Endothelial cell of umbilical vein (primary cell): ENCODE measurements around the gene CLTB. TPM values are rescaled to one million over a fixed set of nuclear protein-coding genes. Genes with fewer than 3 reads are reported as not detected.

Experiments
- BruUV-seq: library from RNA; stranded (reverse); fragments of 400-500 nt; replicated peaks from 2 replicates; lab custom pipeline; 2021; lab: Mats Ljungman, UMichigan
- CTCF ChIA-PET: fragments of 300-600, 350-600 bp; sonication (Branson Sonifier 250); formaldehyde crosslinking; loops from one replicate; lab custom pipeline; 2021; ENCODE audit warnings: antibody characterized with exemption, inconsistent platforms; lab: Charles Lee
- POLR2A ChIA-PET: fragments of 300-600, 350-600 bp; sonication (Branson Sonifier 250); formaldehyde crosslinking; loops from one replicate; lab custom pipeline; 2021; ENCODE audit warnings: antibody characterized with exemption, inconsistent platforms; lab: Charles Lee
- DNase-seq: peaks from one replicate; pipeline ENCODE4 v3.0.0-alpha.2; 2011; ENCODE audit warnings: low read depth, low spot score
- FAIRE-seq: peaks from 2 replicates; lab custom pipeline; 2011; peaks lifted over from hg19 to GRCh38; lab: Jason Lieb, UNC
- H2AFZ ChIP-seq: 2 replicates; pipeline ENCODE4 v1.6.0; 2012; ENCODE audit warnings: low read depth, low read length, control low read depth, inconsistent platforms
- H3K27ac ChIP-seq: 2 replicates; pipeline ENCODE4 v1.5.1; 2011; ENCODE audit warnings: low read depth, mild to moderate bottlenecking, control low read depth, low read length, moderate library complexity; ENCODE audit not compliant: insufficient read depth
- H3K27me3 ChIP-seq, 2 experiments: 2 replicates each; pipeline versions ENCODE4 v1.6.0 to v1.6.1; 2011; ENCODE audit warnings: low read length in 2 of 2, mixed read lengths in 1 of 2; ENCODE audit not compliant: control insufficient read depth in 2 of 2, insufficient read depth in 2 of 2
- H3K36me3 ChIP-seq, 2 experiments: 2 replicates in 1 of 2; 3 replicates in 1 of 2; pipeline ENCODE4 v1.5.1; 2011; ENCODE audit warnings: low read length in 2 of 2, mild to moderate bottlenecking in 1 of 2, moderate library complexity in 1 of 2; ENCODE audit not compliant: control insufficient read depth in 2 of 2, insufficient read depth in 2 of 2; ENCODE audit errors: extremely low read depth in 1 of 2
- H3K4me1 ChIP-seq: 3 replicates; pipeline ENCODE4 v1.5.1; 2011; ENCODE audit warnings: mild to moderate bottlenecking, low read length; ENCODE audit not compliant: control insufficient read depth, insufficient read depth; ENCODE audit errors: extremely low read depth
- H3K4me2 ChIP-seq: 2 replicates; pipeline ENCODE4 v1.6.1; 2011; ENCODE audit warnings: low read length, control low read depth, mixed read lengths; ENCODE audit not compliant: insufficient read depth
- H3K4me3 ChIP-seq, 3 experiments: fragments of 200-600 bp in 1 of 3; sonication (generic), shearing (Covaris generic) in 1 of 3; replicated peaks in 1 of 3; 2 replicates each; pipeline ENCODE4 v1.5.1; 2011 to 2016; ENCODE audit warnings: control low read depth in 3 of 3, low read length in 3 of 3, mild to moderate bottlenecking in 2 of 3, inconsistent platforms in 1 of 3, low read depth in 1 of 3, moderate library complexity in 1 of 3; ENCODE audit not compliant: insufficient read depth in 1 of 3
- H3K79me2 ChIP-seq: 2 replicates; pipeline ENCODE4 v1.6.0; 2012; ENCODE audit warnings: low read length, inconsistent platforms; ENCODE audit not compliant: control insufficient read depth, insufficient read depth
- H3K9ac ChIP-seq: replicated peaks from 2 replicates; pipeline ENCODE3; 2011; ENCODE audit warnings: low read length, control low read depth; ENCODE audit not compliant: insufficient read depth; ENCODE audit errors: extremely low read depth
- H3K9me1 ChIP-seq: replicated peaks from 3 replicates; pipeline ENCODE4 v1.6.0; 2011; ENCODE audit warnings: mild to moderate bottlenecking, low read length; ENCODE audit not compliant: control insufficient read depth, insufficient read depth; ENCODE audit errors: extremely low read depth
- H3K9me3 ChIP-seq: replicated peaks from 2 replicates; pipeline ENCODE4 v1.5.1; 2012; ENCODE audit warnings: low read length, inconsistent platforms; ENCODE audit not compliant: control insufficient read depth, insufficient read depth
- H4K20me1 ChIP-seq: replicated peaks from 2 replicates; pipeline ENCODE3; 2011; ENCODE audit warnings: mild to moderate bottlenecking, low read length; ENCODE audit not compliant: control insufficient read depth, insufficient read depth; ENCODE audit errors: extremely low read depth
- EZH2 ChIP-seq: IDR thresholded peaks from 2 replicates; pipeline ENCODE4 v1.6.1; 2012; ENCODE audit warnings: borderline replicate concordance, low read depth, mild to moderate bottlenecking, moderate library complexity, low read length, inconsistent platforms; ENCODE audit not compliant: severe bottlenecking
- FOS ChIP-seq: IDR thresholded peaks from 2 replicates; pipeline ENCODE4 v1.6.1; 2011; ENCODE audit warnings: mild to moderate bottlenecking, low read length, moderate library complexity, borderline replicate concordance; ENCODE audit not compliant: insufficient read depth
- GATA2 ChIP-seq: IDR thresholded peaks from 2 replicates; pipeline ENCODE4 v1.7.0; 2011; ENCODE audit warnings: low read depth, mild to moderate bottlenecking, moderate library complexity, mixed read lengths, low read length; ENCODE audit not compliant: insufficient read length, insufficient read depth
- JUN ChIP-seq: IDR thresholded peaks from 2 replicates; pipeline ENCODE4 v1.6.1; 2011; ENCODE audit warnings: borderline replicate concordance, low read depth; ENCODE audit not compliant: insufficient read length, insufficient read depth
- MYC ChIP-seq: IDR thresholded peaks from one replicate; pipeline ENCODE4 v1.6.1; 2011; ENCODE audit warnings: mild to moderate bottlenecking, low read depth, low read length
- POLR2A ChIP-seq: IDR thresholded peaks from 2 replicates; pipeline ENCODE4 v1.6.1; 2012; ENCODE audit warnings: low read depth, mild to moderate bottlenecking, control low read depth, low read length
- POLR2AphosphoS5 ChIP-seq: IDR thresholded peaks from 2 replicates; pipeline ENCODE4 v1.6.1; 2012; ENCODE audit warnings: low read depth, mild to moderate bottlenecking, control low read depth, low read length, moderate library complexity; ENCODE audit not compliant: insufficient read depth
- dilution Hi-C: fragments of 300-500 bp; cut with MboI; formaldehyde crosslinking; loops from one replicate; pipeline ENCODE4 v1.15.0; 2019; ENCODE audit warnings: low sequenced_read_pairs; ENCODE audit not compliant: extremely low pct_ligation_motif_present
- intact Hi-C: fragments of 100-400 bp; cut with micrococcal nuclease; formaldehyde crosslinking; loops from one replicate; pipeline ENCODE4 v1.10.0; 2022
- polyA plus RNA-seq, 4 experiments: library from polyadenylated mRNA; depleted of rRNA in 3 of 4; stranded (reverse) in 3 of 4; unstranded in 1 of 4; fragments of >200 nt; gene quantifications; 2 replicates each; pipeline versions ENCODE4 v1.2.1 to v1.2.3, GENCODE V29; 2011 to 2012; ENCODE audit warnings: missing spikeins in 1 of 4
- total RNA-seq: library from RNA; stranded (reverse); gene quantifications from 2 replicates; pipeline ENCODE4 v1.2.3, GENCODE V29; 2021
- TF ChIP-seq, protein P1 (sequence below), 2 donors: IDR thresholded peaks; 1 replicate in 1 of 2; 2 replicates in 1 of 2; pipeline ENCODE4 v1.5.1; 2011; ENCODE audit warnings: low read length in 2 of 2, mild to moderate bottlenecking in 2 of 2, moderate library complexity in 2 of 2, control low read depth in 1 of 2, inconsistent platforms in 1 of 2, low read depth in 1 of 2; ENCODE audit not compliant: insufficient read depth in 1 of 2; ENCODE audit errors: extremely low read depth in 1 of 2
- TF ChIP-seq, protein P2 (sequence below): IDR thresholded peaks from 2 replicates; pipeline ENCODE4 v1.6.1; 2011; ENCODE audit not compliant: insufficient read depth, insufficient read length

CLTB gene
- total and polyA plus RNA-seq, 2 donors (not counting 3 experiments of a cell fraction or from before 2014, with no cell fraction given), result 73.2 to 111 TPM

DNA sequence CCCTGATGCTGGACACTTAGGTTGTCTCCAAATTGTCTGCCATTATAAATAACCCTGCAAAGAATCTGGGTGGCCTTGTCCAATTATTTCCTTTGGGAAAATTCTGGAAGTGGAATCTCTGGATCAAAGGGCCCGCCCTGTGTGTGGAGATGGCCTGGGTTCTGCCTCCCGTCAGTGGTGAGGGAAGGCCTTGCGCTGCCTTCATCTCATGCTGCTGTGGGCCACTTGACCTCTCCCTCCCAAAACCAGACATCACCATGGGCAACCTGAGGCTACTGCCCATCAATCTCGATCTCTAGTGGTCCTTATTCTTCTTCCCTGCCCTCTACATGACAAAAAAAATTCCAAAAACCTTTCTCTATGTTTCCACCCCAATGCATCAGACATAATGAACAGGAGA, 6.6 kb downstream of the CLTB start:
- DNase-seq (no peak), FAIRE-seq (no peak)
- no peak for TF ChIP-seq JUN
- no peak for TF ChIP-seq EZH2
- no peak for TF ChIP-seq GATA2
- TF ChIP-seq, protein P1, sequence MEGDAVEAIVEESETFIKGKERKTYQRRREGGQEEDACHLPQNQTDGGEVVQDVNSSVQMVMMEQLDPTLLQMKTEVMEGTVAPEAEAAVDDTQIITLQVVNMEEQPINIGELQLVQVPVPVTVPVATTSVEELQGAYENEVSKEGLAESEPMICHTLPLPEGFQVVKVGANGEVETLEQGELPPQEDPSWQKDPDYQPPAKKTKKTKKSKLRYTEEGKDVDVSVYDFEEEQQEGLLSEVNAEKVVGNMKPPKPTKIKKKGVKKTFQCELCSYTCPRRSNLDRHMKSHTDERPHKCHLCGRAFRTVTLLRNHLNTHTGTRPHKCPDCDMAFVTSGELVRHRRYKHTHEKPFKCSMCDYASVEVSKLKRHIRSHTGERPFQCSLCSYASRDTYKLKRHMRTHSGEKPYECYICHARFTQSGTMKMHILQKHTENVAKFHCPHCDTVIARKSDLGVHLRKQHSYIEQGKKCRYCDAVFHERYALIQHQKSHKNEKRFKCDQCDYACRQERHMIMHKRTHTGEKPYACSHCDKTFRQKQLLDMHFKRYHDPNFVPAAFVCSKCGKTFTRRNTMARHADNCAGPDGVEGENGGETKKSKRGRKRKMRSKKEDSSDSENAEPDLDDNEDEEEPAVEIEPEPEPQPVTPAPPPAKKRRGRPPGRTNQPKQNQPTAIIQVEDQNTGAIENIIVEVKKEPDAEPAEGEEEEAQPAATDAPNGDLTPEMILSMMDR (IDR thresholded peaks at IDR 0.05; ENCODE audit: extremely low read depth in 1 of 2, insufficient read depth in 1 of 2, low read depth in 1 of 2, low read length in 2 of 2), result no peak
- no peak for TF ChIP-seq POLR2A
- no peak for TF ChIP-seq MYC
- TF ChIP-seq POLR2AphosphoS5, result no peak
- TF ChIP-seq, protein P2, sequence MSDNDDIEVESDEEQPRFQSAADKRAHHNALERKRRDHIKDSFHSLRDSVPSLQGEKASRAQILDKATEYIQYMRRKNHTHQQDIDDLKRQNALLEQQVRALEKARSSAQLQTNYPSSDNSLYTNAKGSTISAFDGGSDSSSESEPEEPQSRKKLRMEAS, result no peak
- TF ChIP-seq FOS, result no peak
- no peaks in the 10 kb centered on the region for H4K20me1 ChIP-seq
- BruUV-seq, result no TSS peak
- H3K36me3 ChIP-seq, result peaks cover 3 to 9% of the 10 kb centered on the region in 2 experiments
- no peaks in the 10 kb centered on the region for H3K9me1 ChIP-seq
- peaks cover 4% of the 10 kb centered on the region for H3K79me2 ChIP-seq
- ChIA-PET POLR2A (no interaction called here), CTCF (no interaction called here)
- no peak overlapping the region for H3K27ac ChIP-seq
- intact Hi-C loops (no loop called here), dilution Hi-C loops (no loop called here)
- H2AFZ ChIP-seq, result no peak overlapping the region
- no peak overlapping the region for H3K4me2 ChIP-seq
- H3K27me3 ChIP-seq, result no peaks in the 10 kb centered on the region
- no peaks in the 10 kb centered on the region for H3K4me1 ChIP-seq
- H3K9ac ChIP-seq, result no peak overlapping the region
- H3K9me3 ChIP-seq, result no peaks in the 10 kb centered on the region
- no peak overlapping the region for H3K4me3 ChIP-seq
